PC-9 (cell line): ENCODE data around the gene POLDIP2. TPM values are rescaled to one million over a fixed set of nuclear protein-coding genes. Genes with fewer than 3 reads are reported as not detected.
A peak's percentile ranks its signal among the peaks of the same experiment; 100 is the strongest.

Source experiments
- BruUV-seq: library from RNA; stranded (reverse); fragments of 400-500 nt; replicated peaks from 2 replicates; lab custom pipeline; 2021; lab: Mats Ljungman, UMichigan
- CTCF ChIA-PET: fragments of 300-600 bp; sonication (Branson Sonifier 250); formaldehyde crosslinking; loops from one replicate; lab custom pipeline; 2022; ENCODE audit warnings: antibody characterized with exemption; lab: Charles Lee
- POLR2A ChIA-PET: fragments of 300-600 bp; sonication (Branson Sonifier 250); formaldehyde crosslinking; loops from one replicate; lab custom pipeline; 2022; ENCODE audit warnings: antibody characterized with exemption; ENCODE audit not compliant: unreplicated experiment; lab: Charles Lee
- DNase-seq, 2 experiments: peaks; one replicate each; pipeline versions ENCODE4 v3.0.0 to v3.0.0-alpha.2; 2015 to 2022; ENCODE audit warnings: mixed read lengths in 1 of 2
- H2AFZ ChIP-seq: fragments of 200-600 bp; sonication (generic); 2 replicates; pipeline ENCODE4 v1.8.1; 2017; ENCODE audit warnings: antibody characterized with exemption
- H3F3A ChIP-seq: fragments of 200-600 bp; sonication (generic); 2 replicates; pipeline ENCODE4 v1.8.1; 2017; ENCODE audit warnings: antibody characterized with exemption, mild to moderate bottlenecking, low read depth; ENCODE audit not compliant: insufficient read depth
- H3K27ac ChIP-seq: fragments of 200-600 bp; sonication (generic); 2 replicates; pipeline ENCODE4 v1.6.1; 2016; ENCODE audit warnings: mixed run types
- H3K27me3 ChIP-seq: fragments of 200-600 bp; sonication (generic); 2 replicates; pipeline ENCODE4 v1.6.1; 2016; ENCODE audit warnings: low read depth, mixed run types; ENCODE audit not compliant: insufficient read depth
- H3K36me3 ChIP-seq: fragments of 200-600 bp; sonication (generic); 2 replicates; pipeline ENCODE4 v1.6.1; 2016; ENCODE audit warnings: low read depth, mixed run types
- H3K4me1 ChIP-seq: fragments of 200-600 bp; sonication (generic); replicated peaks from 2 replicates; pipeline ENCODE4 v1.6.1; 2016; ENCODE audit warnings: mixed run types; ENCODE audit not compliant: insufficient read depth
- H3K4me2 ChIP-seq: fragments of 200-600 bp; sonication (generic); 2 replicates; pipeline ENCODE4 v1.6.1; 2017; ENCODE audit warnings: mixed run types
- H3K4me3 ChIP-seq: fragments of 200-600 bp; sonication (generic); 2 replicates; pipeline ENCODE4 v1.6.1; 2016; ENCODE audit warnings: mixed run types
- H3K79me2 ChIP-seq: fragments of 200-600 bp; sonication (generic); 2 replicates; pipeline ENCODE4 v1.6.1; 2017; ENCODE audit warnings: low read depth, mixed run types
- H3K9me2 ChIP-seq: fragments of 200-600 bp; sonication (generic); 2 replicates; pipeline ENCODE4 v1.8.1; 2017; ENCODE audit warnings: mild to moderate bottlenecking; ENCODE audit not compliant: insufficient read depth
- H3K9me3 ChIP-seq: fragments of 200-600 bp; sonication (generic); 2 replicates; pipeline ENCODE4 v1.8.1; 2016; ENCODE audit warnings: low read depth; ENCODE audit not compliant: insufficient read depth
- H4K20me1 ChIP-seq: fragments of 200-600 bp; sonication (generic); 2 replicates; pipeline ENCODE4 v1.8.1; 2017; ENCODE audit not compliant: insufficient read depth
- CTCF ChIP-seq: fragments of 200-600 bp; sonication (generic); conservative IDR thresholded peaks from 2 replicates; pipeline ENCODE4 v1.6.1; 2017; ENCODE audit warnings: mixed run types, antibody characterized with exemption, mild to moderate bottlenecking, moderate library complexity
- EZH2 ChIP-seq: fragments of 200-600 bp; sonication (generic); IDR thresholded peaks from 2 replicates; pipeline ENCODE4 v1.8.0; 2017; ENCODE audit warnings: antibody characterized with exemption, low read depth
- intact Hi-C: fragments of 100-400 bp; cut with micrococcal nuclease; formaldehyde crosslinking; loops from one replicate; pipeline ENCODE4 v1.10.0; 2022; ENCODE audit not compliant: unreplicated experiment
- total RNA-seq: library from RNA; stranded (reverse); gene quantifications from 2 replicates; pipeline ENCODE4 v1.2.3, GENCODE V29; 2021

The POLDIP2 gene
- total RNA-seq, 1 experiment from 2014 or later = 98.2 TPM

DNA sequence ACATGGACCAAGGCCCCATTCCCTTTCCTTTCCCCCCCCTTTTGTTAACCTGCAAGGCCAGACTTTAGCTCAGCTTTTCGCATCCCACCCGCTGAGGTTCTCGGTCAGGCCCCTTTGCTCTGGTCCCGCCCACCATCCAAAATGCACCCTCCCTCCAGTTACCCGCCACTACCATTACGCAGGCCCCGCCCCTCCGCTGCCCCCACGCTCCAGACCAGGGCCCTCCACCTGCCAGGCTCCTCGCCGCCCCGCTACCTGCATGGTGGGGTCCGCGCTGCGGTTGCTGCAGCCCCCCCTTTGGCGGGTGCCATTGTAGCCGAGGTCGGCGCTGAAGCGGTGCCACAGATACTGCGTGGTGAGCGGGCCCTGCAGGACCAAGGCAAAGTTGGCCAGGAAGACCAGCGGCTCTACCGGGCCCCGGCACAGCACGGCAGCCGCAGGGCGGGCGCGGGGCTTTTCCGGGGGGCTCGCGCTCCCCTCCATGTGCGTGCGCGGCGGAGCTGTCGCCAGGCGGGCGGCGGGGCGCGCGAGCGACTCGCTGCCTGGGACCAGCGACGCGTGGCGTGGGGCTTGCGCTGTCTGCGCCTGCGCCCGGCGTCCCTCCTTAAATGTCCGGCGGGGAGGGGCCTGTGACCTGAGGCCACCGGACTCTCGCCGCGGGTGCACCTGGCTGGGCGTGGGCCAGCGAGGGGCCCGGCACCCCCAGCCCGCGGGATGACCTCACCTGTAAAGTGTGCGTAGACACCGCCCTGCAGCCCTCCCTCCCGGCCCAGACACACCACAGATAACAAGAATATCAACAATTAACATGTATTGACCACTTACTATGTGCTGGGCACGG, 48.5 kb upstream of the POLDIP2 start, which contains the start of gene SLC46A1:
SLC46A1 (minus strand) TSS at position 581 of the 841 bp plus-strand sequence; CDS start at position 483, 98 bp downstream.
- H3K27me3 ChIP-seq = no peaks in the 10 kb centered on the region
- 0 out of 2 replicates have a peak, but pooled peaks cover 12% of the 10 kb centered on the region for H3K36me3 ChIP-seq
- ChIA-PET POLR2A (interaction anchor here (0.6 kb wide), 3 partner anchors 22 to 719 kb away, joined by 4 to 5 read pairs (median 4); no protein-coding TSS in a partner anchor), CTCF (no interaction called here)
- H3K4me3 ChIP-seq = peak within 1 kb of the TSS; percentile 99
- no peak within 1 kb of the TSS for H3K27ac ChIP-seq
- TF ChIP-seq CTCF (no peak), EZH2 (no peak)
- intact Hi-C loops = loop anchor here (5.0 kb wide), 1 partner anchor 69 kb away; the partner anchor contains the start of genes IFT20 and TNFAIP1
- peak within 1 kb of the TSS; percentile 95 for H2AFZ ChIP-seq
- H3F3A ChIP-seq = peaks cover 6% of the 10 kb centered on the region; the same call in 1 of the 2 replicates
- H3K9me3 ChIP-seq = no peaks in the 10 kb centered on the region
- no peaks in the 10 kb centered on the region for H4K20me1 ChIP-seq
- peaks cover 11% of the 10 kb centered on the region for H3K4me1 ChIP-seq
- H3K9me2 ChIP-seq = no peaks in the 10 kb centered on the region
- peak; percentile 55 to 73 for DNase-seq
- BruUV-seq = no TSS peak
- peaks cover 10% of the 10 kb centered on the region; the same call in 1 of the 2 replicates for H3K79me2 ChIP-seq
- H3K4me2 ChIP-seq = peak within 1 kb of the TSS; percentile 95

- peaks cover 11% of the 10 kb centered on the region for H3K4me1 ChIP-seq
- no peaks in the 10 kb centered on the region for H3K9me2 ChIP-seq
- H3K79me2 ChIP-seq = peaks cover 10% of the 10 kb centered on the region; the same call in 1 of the 2 replicates
- peak overlapping the region; percentile 95 for H3K4me2 ChIP-seq
- H3K27ac ChIP-seq = no peak overlapping the region
- no peaks in the 10 kb centered on the region for H4K20me1 ChIP-seq
- TF ChIP-seq EZH2 (no peak), CTCF (no peak)
- CTCF ChIA-PET = no interaction called here
- H3F3A ChIP-seq = peaks cover 6% of the 10 kb centered on the region; the same call in 1 of the 2 replicates
- intact Hi-C loops = loop anchor here (5.0 kb wide), 1 partner anchor 68 kb away; the partner anchor contains the start of genes IFT20 and TNFAIP1
- H2AFZ ChIP-seq = peak overlapping the region; percentile 95; the same call in 1 of the 2 replicates
- BruUV-seq = no TSS peak
- 0 out of 2 replicates have a peak, but pooled peaks cover 12% of the 10 kb centered on the region for H3K36me3 ChIP-seq
- peak in 1 of 2 experiments; percentile 19 for DNase-seq
- POLR2A ChIA-PET = interaction anchor here (0.6 kb wide), 2 partner anchors 363 to 720 kb away, joined by 4 to 5 read pairs; no protein-coding TSS in a partner anchor
- H3K4me3 ChIP-seq = peak overlapping the region; percentile 99
- H3K27me3 ChIP-seq = no peaks in the 10 kb centered on the region
- no peaks in the 10 kb centered on the region for H3K9me3 ChIP-seq
Measured at GRCh38 chr17:28404812-28405570, 47.7 kb upstream of the POLDIP2 start.

DNA sequence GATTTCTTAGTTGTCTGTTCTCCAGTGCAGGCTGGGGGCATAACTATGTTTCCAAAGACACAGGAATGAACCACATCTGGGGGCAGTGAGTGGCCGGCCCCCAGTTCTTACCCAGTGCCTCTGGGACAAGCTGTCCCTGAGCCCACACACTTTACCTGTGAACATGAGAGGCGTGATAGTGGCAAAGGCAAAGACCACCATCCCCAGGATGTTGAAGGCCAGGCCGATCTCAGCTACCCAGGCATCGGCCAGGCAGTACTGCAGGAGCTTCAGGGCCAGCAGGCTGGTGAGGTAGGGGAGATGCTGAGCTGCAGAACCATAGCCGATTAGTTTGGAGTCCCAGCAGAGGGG, 47.1 kb upstream of the POLDIP2 start:
- Histone ChIP-seq H3K27ac (no peak overlapping the region), H3K27me3 (no peaks in the 10 kb centered on the region), H3K79me2 (peaks cover 10% of the 10 kb centered on the region; the same call in 1 of the 2 replicates), H3K36me3 (0 out of 2 replicates have a peak, but pooled peaks cover 12% of the 10 kb centered on the region), H3K4me1 (peaks cover 11% of the 10 kb centered on the region), H2AFZ (no peak overlapping the region), H3K9me2 (no peaks in the 10 kb centered on the region), H4K20me1 (no peaks in the 10 kb centered on the region), H3K4me3 (no peak overlapping the region), H3K9me3 (no peaks in the 10 kb centered on the region), H3F3A (peaks cover 6% of the 10 kb centered on the region; the same call in 1 of the 2 replicates), H3K4me2 (no peak overlapping the region)
- BruUV-seq = TSS peak; percentile 30
- ChIA-PET CTCF (no interaction called here), POLR2A (no interaction called here)
- TF ChIP-seq EZH2 (no peak), CTCF (no peak)
- intact Hi-C loops = no loop called here
- peak in 1 of 2 experiments; percentile 25 for DNase-seq
